NCI-H524 treated with DMSO at 0.1 percent for 48 hours (cell line): ENCODE results near the gene VSTM5.

Source experiments
- DNase-seq: peaks from one replicate; lab custom pipeline; 2025; lab: John Stamatoyannopoulos, UW

Gene VSTM5

GRCh38 chr11:93842461-93842860 is 8.0 kb downstream of the VSTM5 start:
- DNase-seq = no peak

DNA sequence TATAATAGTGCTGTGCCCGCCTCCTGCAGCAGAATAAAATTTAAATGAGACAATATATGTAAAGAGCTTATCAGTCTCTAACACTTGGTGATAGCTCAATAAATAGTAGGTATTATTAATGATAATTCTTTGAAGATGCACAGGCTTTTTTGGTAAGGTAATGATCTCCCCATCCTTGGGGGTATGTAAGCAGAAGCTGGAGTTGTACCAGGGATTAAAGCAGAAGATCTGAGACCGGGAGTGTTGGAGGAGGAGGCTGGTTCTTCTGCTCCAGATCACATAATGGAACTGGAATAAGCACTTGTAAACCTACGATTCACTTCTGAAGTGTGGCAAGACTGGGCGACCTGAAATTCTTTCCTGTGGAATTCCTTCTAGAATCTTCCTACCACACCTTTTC is 8.4 kb downstream of the VSTM5 start:
- no peak for DNase-seq

- DNase-seq = no peak
These were observed 9.0 kb downstream of the VSTM5 start for GRCh38 chr11:93841446-93841845.

DNA sequence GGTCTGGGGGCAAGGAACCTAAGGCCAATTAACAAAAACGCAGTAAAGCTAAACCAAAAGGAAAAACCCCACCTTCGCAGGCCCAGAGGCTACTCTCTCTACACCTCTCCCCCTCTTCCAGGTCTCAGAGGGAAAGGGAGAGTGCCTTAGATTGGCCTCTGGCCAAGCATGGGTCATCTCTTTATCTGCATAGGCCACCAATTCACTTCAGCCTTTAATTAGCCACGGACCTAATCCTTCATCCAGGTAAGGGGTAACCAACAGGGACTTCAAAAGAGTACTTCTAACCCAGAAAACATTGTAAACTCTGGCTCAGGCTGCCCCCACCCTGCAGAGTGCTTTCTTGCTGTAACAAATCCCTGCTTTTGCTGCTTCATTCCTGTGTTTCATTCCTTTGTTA is 9.4 kb downstream of the VSTM5 start:
- no peak for DNase-seq

DNA sequence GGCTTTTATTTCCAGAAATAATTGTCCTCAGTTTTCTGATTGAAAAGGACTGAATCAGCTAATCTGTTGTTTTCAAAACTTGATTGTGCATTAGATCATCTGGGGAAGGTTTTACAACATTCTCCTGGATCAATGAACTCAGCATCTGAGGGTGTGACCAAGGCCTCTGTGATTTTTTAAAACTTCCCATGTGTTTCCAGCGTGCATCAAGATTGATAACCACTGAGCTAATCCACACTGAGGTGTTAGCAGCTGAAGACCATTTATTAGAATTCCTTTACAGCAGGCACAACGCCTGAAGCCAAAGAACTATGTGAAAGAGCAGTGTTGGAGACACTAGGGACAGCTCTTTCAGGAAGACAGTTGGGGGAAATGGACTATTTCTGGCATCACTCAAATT is 10.2 kb downstream of the VSTM5 start:
- DNase-seq = no peak

GRCh38 chr11:93838967-93839366 is 11.5 kb downstream of the VSTM5 start:
- DNase-seq = no peak

DNA sequence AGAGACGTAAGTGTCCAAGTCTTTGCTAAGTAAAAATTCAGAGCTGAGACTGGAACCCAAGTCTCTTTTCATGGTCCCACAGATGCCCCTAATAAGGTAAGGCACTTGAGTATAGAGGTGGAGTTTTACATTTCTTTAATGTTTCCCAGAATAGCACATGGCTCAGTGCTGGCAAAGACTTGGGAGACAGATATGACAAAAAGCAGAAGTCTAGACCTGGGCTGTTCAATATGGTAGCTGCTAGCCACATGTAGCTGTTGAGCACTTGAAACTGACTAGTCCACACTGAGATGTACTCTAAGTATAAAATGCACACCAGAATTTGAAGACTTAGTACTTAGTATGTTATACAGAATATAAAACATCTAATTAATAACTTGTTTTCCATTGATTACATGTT is 17.6 kb downstream of the VSTM5 start:
- no peak for DNase-seq

GRCh38 chr11:93831343-93832127 is 18.9 kb downstream of the VSTM5 start:
- DNase-seq = no peak

DNA sequence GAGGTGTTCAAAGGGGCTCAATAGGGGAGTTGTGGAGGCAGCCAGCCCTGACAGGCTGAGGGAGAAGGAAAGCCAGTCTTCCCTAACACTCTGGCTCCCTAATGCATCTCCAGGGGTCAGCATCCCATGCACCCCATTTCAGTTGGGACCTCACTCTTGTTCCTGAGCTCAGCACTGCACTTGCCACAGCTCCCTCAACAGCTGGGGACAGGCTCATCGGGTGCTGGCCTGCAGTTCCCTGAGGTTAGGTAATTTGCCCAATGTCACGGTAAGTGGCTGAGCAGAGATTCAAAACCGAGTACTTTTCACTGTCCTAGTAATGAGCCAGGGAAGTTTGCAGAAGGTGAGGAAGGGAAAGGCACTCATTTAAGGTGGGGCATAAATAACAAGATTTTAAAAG is 20.8 kb downstream of the VSTM5 start:
- no peak for DNase-seq

DNA sequence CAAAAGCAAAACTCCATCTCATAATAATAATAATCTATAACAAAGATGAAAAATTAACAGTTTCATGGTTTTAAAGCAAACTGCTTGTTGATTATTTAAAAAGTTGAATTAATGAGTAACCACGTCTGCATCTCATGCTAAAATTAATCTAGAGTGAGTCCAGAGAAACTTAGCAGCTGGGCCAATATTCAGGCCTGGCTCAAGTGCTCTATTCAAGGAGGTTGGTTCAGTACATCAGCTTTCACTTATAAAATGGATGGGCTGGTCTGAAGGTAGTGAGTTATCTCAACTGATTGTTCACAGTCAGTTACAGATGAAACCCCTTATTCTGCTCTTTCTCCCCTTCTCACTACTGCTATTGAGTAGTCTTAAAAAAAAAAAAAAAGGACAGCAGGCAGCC is 23.1 kb downstream of the VSTM5 start:
- no peak for DNase-seq

GRCh38 chr11:93823210-93823609 is 27.2 kb downstream of the VSTM5 start:
- DNase-seq = no peak

GRCh38 chr11:93822359-93822758 is 28.1 kb downstream of the VSTM5 start:
- DNase-seq = no peak

DNA sequence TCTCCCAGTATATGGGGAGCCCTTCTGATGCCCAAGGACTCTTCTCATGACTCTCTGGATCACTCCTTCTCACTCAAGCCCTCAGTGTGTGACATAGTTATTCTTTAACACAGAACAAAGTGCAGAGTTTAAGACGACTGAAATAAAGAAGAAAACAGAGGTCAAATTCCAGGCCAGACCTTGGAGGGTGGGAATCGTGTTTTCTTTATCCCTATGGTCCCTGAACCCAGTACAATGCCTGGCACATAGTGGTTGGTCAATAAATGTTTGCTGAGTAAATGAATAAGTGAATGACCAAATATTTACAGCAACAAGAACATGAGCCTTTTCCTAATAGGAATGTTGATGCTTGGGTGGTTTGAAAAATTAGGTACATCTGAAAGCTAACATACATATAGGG is 28.8 kb downstream of the VSTM5 start:
- DNase-seq = no peak

GRCh38 chr11:93820847-93821246 is 29.6 kb downstream of the VSTM5 start:
- DNase-seq = no peak

- no peak for DNase-seq
These were observed 30.3 kb downstream of the VSTM5 start for GRCh38 chr11:93819966-93820695.

GRCh38 chr11:93817426-93818348 is 32.7 kb downstream of the VSTM5 start:
- no peak for DNase-seq

GRCh38 chr11:93814966-93815633 is 35.3 kb downstream of the VSTM5 start:
- DNase-seq = no peak

DNA sequence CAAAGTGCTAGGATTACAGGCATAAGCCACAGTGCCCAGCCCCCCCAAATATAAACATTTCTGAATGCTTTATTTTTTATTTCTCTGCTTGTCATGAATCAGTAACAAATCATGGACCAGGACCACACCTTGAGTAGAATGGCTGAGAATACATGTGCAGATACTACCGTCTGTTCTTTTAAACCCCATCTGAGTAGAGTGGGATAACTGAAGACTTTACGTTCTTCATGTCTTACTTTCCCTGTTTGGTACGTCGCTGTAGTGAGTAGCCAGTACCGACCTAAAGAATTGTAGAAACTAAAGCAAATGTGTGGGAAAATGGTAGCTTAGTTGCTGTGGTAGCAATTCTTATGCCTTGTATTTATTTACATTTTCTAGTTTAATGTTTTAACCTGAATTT is 36.4 kb downstream of the VSTM5 start:
- DNase-seq = no peak

GRCh38 chr11:93807980-93808379 is 42.4 kb downstream of the VSTM5 start:
- no peak for DNase-seq

- no peak for DNase-seq
These were observed 45.5 kb downstream of the VSTM5 start for GRCh38 chr11:93804879-93805278.

DNA sequence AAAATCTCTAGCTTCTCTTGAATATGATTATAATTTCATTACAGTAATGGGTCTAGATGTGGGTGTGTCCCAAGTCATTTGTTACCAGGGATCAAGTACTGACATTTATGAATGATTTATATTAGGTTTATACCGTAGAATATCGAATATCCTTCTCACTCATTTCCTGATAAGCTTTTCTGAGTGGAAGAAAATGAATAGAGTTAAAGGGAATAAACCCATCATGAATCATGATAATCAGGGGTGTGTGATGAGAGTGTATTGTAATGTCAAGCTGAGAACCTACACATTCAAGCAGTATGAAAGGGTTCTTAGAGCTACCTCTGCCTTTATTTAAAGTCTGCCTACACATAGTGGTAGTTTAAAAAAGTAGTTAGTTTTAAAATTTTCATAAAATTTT is 49.1 kb downstream of the VSTM5 start:
- DNase-seq = no peak
